Measurements from ENCODE around the gene TMEM35A.
A peak's percentile ranks its signal among the peaks of the same experiment; 100 is the strongest.
"Not testable (repeated sequence)": the region's sequence is repeated elsewhere in the genome, so short reads cannot be mapped to it uniquely, and the experiment has no call there.

TMEM35A gene

DNA sequence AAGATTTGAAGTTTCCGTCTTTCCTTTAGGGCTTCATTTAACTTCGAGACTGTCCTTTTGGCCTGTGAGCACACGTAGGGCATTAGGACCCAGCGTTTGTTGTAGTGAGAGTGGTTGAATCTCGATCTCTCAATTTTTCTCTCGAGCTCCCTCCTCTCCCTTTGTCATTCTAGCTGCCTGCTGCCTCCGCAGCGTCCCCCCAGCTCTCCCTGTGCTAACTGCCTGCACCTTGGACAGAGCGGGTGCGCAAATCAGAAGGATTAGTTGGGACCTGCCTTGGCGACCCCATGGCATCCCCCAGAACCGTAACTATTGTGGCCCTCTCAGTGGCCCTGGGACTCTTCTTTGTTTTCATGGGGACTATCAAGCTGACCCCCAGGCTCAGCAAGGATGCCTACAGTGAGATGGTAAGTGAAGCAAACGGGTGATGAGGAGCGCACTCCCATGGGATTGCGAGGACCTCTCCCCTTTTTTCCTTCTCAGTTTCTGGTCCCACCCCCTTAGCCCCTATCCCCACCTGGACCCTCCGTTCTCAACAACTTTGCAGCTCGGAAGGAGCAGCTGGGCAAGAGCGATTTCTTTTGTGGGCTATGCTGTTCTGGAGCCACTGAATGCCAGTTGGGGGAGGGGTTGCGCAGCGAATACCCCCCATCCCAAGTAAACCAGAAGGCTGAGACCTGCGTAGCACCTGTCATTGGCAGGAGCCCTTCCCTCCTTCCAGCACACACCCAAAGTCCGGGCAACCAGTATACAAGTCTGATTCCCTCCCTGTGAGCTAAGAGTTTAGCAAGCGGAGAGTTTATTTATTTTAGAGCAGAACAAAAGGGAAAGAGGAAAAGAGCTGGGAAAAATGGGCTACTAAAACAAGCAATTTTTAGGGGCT, at the start of gene TMEM35A:
TMEM35A (plus strand) TSS at position 164 of the 883 bp plus-strand sequence; CDS start at position 288, 124 bp downstream.
- DNase-seq = no peak

GRCh38 chrX:101029665-101030064, 49.0 kb upstream of the TMEM35A start:
- no peak for DNase-seq

- no peak for DNase-seq
Measured at GRCh38 chrX:101037231-101037630, 41.4 kb upstream of the TMEM35A start.

- no peak for DNase-seq
Measured at GRCh38 chrX:101040197-101040596, 38.5 kb upstream of the TMEM35A start.

DNA sequence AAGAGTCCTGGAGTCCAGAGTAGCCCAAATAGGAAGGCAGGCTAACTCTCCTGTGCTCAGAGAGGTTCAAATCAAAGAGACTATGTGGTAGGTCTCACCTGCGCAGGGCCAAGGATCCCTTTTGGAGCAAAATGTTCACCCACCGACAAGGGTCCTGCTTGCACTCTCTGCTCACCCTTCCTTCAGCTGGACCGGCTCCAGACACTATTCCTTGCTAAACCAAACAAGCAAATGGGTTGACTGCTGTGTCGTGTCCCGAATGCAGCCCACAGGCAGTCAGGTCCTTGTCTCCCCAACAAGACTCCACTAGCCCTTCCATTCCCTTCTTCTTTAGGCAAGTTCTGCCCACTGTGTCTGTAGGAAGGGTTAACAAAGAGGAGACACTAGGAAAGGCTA, 27.5 kb upstream of the TMEM35A start:
- no peak for DNase-seq

- DNase-seq = peak; percentile 92
Measured at GRCh38 chrX:101051549-101052302, 27.0 kb upstream of the TMEM35A start, which contains the start of gene TRMT2B. Gene TRMT2B, minus strand, starts transcription at chrX:101052111. Its CDS starts 9,822 bp downstream, at chrX:101042289.

- not testable (repeated sequence) for DNase-seq
Measured at GRCh38 chrX:101056551-101056950, 22.1 kb upstream of the TMEM35A start.

- no peak for DNase-seq
Measured at GRCh38 chrX:101057093-101057714, 21.5 kb upstream of the TMEM35A start.

DNA sequence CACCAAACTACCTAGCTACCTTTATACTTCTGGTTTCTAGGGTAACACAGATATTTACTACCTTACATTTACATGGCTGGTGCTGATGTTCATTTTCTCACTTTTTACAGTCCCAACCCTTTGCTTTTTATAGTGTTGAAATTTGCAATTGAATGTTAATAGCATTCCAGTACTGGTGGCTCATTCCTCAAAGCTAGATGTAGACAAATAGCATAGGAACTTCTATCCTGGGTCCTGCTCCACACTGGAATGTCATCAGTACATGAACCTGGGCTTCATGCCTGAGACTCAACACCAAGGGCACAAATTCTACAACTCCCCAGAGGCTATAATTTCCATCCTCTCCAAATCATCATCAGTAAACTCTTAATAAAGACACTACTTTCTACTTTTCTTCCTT, 16.5 kb upstream of the TMEM35A start:
- no peak for DNase-seq

DNA sequence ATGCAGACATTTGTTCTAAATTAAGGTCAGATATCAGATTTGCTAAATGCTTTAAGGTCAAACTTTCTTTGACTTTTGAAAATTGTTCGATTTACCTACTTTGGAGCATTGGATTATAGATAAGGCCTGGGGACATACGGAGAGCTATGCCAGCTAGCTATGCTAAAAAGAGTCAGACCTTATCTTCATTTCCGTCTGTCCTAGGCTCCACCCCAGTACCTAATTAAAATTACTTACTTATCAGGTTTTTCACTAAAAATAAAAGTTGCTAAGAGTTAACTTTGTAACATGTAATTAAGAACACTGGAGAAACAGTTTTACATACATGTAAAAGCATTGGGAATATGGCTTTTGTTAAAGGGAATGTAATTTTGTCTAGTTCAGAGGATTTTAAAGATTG, 7.1 kb upstream of the TMEM35A start:
- DNase-seq = no peak

- DNase-seq = no peak
Measured at GRCh38 chrX:101079736-101080270, 1.1 kb downstream of the TMEM35A start.

DNA sequence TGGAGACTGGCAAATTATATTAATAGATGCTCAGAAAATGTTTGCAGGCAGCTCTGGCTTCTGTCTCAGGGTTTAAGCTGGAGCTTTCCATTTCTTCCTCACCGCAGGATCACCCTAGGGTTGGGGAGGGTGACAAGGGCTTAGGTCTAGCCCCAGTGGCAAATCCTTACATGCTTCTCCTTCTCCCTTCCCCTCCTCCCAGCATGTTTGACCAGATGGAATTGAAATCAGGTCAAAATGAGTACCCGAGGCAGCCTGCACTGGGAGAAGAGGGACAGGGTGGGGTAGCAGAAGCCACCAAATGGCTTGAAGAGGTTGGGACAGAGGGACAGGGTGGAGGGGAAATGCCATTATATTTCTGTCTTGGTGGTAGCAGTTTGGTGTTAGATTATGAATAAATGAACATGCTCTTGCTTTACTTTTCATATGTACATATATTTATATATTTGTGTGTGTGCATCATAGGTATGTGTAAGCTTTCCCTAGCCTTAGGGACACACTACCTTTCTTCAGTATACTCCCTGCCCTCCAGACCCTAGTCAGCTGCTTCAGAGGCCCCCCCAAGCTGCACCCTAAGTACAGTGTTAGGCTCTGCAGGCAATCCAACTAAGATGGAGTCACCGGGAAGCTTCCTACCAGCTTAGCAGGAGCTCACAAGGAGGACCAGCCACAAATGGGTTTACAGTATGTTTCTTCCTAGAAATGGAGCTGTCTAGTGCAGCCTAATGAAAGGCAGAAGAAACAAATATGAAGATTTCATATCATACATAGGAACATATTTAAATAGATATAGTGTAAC, 1.8 kb downstream of the TMEM35A start:
- DNase-seq = no peak

- no peak for DNase-seq
Measured at GRCh38 chrX:101081231-101081630, 2.6 kb downstream of the TMEM35A start.

DNA sequence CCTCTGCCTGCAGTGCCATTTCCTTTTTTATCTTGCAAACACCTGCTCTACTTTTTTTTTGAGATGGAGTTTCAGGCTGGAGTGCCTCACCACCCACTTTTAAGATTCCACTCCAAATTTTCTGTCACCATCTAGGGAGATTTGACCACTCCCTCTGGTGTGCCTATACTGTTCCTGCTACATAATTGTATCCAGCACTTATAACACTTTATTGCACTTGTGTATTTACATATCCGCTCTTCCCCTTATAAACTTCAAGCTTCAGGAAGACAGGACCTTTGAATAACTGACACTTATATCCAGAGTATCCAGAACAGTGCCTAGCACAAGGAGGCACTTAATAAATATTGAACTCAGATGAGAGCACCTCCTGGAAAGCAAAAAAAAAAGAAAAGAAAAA, 13.1 kb downstream of the TMEM35A start:
- DNase-seq = no peak

DNA sequence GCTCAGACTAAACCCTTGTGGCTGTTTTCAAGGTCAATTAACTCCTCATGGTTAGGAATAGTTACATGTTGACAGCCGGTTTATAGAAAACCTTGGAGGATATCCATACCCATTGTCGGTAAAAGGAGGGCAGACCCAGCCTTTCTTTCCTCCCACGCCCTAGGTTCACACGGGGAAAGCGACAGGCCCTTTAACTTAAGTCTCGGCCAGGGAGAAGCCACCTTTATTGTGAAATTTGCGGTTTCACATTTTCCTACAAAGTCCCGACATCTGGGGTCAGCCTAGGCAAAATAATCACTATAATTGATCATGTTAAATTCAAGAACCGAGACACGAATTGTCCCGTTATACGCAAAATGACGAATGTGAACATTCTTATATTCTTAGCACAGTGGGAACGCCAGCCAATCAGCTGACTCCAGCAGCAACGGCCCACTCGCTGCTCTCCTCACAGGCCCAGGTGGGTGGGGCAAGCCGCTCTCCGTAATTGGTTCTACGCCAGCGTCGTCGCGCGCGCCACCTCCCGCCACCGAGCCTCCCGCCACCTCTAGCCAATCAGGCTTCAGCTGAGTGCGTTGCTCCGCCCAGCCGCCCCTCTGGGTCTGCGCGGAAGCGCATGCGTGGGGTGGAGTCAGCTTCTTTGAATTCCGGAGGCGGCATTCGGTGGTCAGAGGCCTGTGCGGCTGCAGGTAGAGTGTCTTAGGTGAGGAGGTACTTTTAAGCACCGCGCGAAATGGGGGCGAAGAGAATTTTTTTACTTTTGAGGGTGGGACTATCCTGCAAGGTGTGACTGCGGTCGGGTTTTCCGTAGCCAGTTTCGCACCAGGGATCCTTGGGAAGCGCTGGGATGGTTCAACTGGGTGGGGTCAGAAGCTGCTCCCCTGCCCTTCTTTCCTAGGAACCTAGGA, 19.1 kb downstream of the TMEM35A start, which contains the start of gene CENPI:
CENPI (plus strand) TSS at position 659 of the 908 bp plus-strand sequence. CDS start 2,867 bp downstream, outside the sequence.
- DNase-seq = peak; percentile 96

DNA sequence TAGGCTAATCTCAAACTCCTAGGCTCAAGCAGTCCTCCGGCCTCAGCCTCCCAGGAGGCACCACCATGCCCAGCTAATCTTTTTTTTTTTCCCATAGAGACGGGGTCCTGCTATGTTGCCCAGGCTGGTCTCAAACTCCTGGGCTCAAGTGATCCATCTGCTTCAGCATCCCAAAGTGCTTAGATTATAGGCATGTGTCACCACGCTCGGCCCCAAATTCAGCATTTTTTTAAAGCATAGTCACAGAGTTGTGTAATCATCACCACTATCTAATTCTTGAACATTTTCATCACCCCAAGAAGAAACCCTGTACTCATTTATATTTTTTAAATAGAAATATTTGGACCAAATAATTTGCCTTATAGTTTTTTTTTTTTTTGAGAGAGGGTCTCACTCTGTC, 29.6 kb downstream of the TMEM35A start:
- no peak for DNase-seq

DNA sequence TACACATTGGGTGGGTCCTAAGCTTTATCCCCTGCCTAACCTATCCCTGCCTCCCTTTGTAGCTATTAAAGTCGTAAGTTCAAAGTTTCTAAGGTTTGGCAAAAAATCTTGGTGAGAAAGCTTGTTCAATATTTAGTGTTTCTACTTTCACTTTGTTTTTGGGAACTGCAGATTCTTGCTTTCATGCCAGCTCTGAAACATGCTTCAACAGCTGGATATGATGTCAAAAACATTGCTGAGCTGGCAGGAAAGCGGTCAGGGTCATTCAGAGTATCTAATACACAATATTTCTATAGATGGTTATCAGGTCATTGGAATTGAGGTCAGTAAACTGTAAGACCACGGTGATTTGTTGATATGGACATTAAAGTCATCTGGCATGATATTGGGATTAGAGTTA, 39.0 kb downstream of the TMEM35A start:
- DNase-seq = no peak

- no peak for DNase-seq
Measured at GRCh38 chrX:101136235-101136634, 57.6 kb downstream of the TMEM35A start.
